GM19438 (cell line): Measurements from ENCODE around the gene NSFL1C.

Source experiments
- ATAC-seq: cut with Tn5 transposase; IDR thresholded peaks from one replicate; pipeline ENCODE4 v1.9.1; 2021; ENCODE audit warnings: low read depth; ENCODE audit not compliant: unreplicated experiment

Gene NSFL1C

GRCh38 chr20:1486566-1486965 lies 19.9 kb upstream of the NSFL1C start:
- ATAC-seq, result no peak

DNA sequence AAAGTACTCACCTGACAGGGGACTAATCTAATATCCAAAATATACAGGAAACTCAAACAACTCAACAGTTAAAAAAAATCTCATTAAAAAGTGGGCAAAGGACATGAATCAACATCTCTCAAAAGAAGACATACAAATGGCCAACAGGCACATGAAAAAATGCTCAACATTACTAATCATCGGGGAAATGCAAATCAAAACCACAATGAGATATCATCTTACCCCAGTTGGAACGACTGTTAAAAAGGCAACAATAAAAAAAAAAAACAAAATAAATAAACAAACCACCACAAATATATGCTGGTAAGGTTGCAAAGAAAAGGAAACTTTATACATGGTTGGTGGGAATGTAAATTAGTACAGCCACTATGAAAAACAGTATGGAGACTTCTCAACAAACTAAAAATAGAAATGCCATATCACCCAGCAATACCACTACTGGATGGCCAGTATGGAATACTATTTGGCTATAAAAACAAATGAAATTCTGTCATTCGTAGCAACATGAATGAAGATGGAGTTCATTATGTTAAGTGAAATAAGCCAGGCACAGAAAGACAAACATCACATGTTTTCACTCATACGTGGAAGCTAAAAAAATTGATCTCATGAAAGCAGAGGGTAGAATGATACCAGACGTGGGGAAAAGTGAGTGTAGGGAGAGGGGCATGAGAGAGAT lies 17.9 kb upstream of the NSFL1C start:
- ATAC-seq, result no peak

DNA sequence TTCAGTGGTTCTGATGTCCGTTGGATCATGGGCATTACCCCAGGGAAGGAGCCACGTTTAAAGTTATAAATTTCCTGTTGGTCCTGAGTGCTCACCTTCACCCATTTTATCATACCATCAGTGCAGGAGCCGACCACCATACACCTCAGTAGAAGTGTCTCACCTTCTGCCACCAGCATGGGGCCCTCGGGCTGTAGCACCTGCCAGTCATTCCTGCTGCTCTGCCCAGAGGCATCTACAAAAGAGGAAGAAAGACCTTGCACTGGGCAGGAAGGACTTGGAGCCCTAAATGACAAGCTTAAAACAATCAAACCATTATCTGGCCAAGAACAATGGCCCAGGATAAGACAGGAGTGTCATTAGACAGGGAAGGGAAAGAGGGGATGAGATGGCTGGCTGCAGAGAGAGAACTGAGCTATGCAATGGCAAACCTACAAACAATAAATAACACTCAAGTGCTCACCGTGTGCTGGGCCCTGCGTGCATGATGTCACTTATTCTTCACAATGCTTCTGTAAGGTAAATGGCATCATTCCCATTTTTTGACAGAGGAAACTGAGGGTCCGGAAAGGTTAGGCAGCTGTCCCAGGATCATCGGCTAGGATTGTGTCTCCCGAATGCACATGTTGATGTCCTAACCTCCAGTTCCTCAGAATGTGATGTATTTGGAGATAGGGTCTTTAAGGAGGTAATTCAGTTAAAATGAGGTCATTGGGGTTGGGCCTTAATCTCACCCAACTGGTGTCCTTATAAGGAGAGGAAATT lies 13.4 kb upstream of the NSFL1C start:
- ATAC-seq, result no peak

GRCh38 chr20:1478566-1478965 lies 11.9 kb upstream of the NSFL1C start:
- ATAC-seq, result no peak

DNA sequence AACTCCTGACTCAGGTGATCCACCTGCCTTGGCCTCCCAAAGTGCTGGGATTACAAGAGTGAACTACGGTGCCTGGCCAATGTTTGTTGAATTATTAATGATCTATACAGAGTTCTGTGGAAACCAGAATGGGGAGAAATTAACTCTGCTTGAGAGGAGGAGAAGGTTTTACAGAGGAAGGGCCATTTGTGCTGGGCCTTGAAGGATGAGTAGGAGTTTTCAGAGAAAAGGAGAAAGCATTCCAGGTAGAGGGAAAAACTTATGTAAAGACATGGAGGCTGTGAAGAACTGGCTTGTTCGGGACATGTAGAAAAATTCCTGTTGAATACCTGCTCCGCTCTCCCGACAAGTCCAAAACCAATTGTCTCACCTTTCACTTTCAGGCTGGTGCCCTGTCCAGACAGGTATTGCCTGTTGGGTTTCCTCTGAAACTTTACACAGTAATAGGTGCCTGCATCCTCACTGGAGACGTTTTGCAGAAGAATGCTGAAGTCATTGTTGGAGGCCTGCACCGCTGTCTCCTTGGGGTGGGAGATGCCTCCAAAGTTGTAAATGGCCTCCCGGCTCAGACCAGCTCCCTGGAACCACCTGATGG lies 11.3 kb upstream of the NSFL1C start:
- ATAC-seq, result no peak

DNA sequence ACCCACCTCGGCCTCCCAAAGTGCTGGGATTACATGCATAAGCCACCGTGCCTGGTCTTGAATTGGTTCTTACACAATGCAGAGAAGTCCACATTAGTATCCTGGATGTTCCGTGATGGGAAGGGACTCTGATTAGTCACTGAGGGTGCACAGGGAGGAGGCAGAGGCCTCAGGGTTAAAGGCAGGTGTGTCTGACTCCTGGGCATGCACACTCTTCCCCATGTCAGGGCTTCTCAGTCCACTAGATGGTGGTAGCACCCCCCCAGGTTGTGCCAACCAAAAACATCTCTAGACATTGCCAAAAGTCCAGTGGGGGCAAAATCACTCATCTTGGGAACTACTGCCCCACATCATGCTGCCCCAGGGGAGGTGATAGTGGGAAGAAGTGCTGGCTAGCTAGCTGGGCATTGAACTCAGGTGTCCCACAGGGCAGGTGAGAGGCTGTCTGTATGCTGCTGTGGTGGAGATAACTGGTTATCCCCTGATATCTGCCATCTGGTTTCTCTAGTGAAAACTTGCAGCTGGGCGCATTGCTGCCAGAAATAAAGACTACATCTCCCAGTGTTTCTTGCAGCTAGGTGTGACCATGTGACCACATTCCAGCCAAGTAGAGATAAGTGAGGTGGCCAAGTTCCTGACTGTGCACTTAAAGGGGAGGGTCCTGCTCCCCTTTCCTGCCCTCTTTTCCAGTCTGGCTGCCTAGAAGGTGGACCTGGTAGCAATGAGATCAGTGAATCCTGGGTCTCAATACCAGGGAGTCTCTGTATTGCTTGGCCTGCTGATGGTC lies 8.4 kb upstream of the NSFL1C start:
- no peak for ATAC-seq

- no peak for ATAC-seq
Observed at GRCh38 chr20:1474325-1474724, 7.7 kb upstream of the NSFL1C start.

- ATAC-seq, result no peak
Observed at GRCh38 chr20:1473246-1474220, 6.9 kb upstream of the NSFL1C start.

GRCh38 chr20:1472556-1473245 lies 6.1 kb upstream of the NSFL1C start:
- no peak for ATAC-seq

GRCh38 chr20:1471242-1471641 lies 4.6 kb upstream of the NSFL1C start:
- ATAC-seq, result no peak

- ATAC-seq, result no peak
Observed at GRCh38 chr20:1469925-1470571, 3.4 kb upstream of the NSFL1C start.

- ATAC-seq, result no peak
Observed at GRCh38 chr20:1469306-1469905, 2.8 kb upstream of the NSFL1C start.

- no peak for ATAC-seq
Observed at GRCh38 chr20:1468117-1468624, 1.5 kb upstream of the NSFL1C start.

DNA sequence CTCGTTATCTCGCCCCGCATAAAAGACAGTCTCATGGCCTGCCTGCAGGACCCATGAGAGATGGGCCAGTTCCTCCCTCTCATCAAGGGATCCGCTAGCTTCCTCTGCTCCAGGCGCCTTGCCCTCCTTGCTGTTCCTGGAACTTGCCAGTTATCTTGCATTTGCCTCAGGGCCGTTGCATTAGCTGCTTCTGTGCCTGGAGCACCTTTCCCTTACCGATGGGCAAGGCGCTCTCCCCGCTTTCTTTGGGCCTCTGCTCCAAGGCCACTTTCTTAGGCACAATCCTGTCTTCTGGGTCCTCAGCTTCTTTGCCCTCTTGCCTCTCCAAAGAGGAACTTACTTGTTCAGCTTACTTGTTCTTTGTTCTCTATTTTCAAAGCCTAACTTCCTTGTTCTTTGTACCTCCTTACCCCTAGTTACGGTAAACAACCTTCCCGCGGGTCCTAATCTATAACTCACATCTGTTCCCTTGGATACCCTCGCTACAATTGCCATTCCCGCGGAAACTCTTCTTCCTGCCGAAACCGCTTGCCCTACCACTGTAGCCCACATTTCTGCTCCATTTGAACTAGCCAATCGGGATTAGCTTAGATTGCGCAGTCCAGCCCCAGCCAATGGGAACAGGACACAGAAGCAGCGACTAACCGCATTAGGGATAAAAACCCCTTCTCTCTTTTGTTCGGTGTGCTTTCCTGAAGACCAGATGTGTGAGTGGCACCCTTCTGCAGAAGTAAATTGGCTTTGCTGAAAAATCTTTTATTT lies 887 bp upstream of the NSFL1C start:
- no peak for ATAC-seq

- no peak for ATAC-seq
Observed at GRCh38 chr20:1467082-1467354, 369 bp upstream of the NSFL1C start.

DNA sequence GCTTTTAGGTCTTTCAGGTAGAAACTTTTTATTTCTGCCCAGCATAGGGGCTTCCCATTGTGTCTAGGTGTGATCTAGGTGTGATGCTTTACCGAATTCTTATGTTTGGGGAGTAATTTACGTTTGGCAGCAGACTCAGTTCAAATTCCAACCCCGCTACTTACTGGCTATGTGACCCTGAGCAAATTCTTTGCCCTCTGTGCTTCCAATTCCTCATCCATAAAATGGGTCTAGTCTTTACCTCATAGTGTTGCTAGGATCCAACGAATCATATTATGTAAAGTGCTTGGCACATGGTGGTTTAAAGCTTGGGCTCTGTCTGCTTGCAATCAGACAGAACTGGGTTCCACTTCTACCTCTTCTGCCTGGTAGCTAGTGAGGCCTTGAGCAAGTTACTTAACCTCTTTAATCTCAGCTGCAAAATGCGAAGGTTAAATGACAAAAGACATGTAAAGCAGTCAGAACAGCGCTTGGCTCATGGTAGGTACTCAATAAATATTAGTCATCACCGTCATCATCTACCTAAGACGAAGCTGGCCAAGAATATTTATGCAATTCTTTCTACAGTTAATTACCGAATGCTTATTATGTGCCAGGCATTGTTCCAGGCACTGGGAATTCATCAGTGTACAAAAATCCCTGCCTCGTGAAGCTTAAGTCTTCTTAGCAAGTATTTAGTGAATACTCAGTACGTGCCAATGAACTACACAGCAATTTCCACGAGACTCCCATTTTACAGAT lies 1.0 kb downstream of the NSFL1C start:
- ATAC-seq, result no peak

GRCh38 chr20:1463971-1464570 lies 2.6 kb downstream of the NSFL1C start:
- no peak for ATAC-seq
